GM12878 (cell line): ENCODE measurements around the gene LRP1B. TPM values are rescaled to one million over a fixed set of nuclear protein-coding genes. Genes with fewer than 3 reads are reported as not detected.

ENCODE experiments used
- ATAC-seq: fragments of 200-7000 bp; cut with Tn5 transposase; 3 replicates; pipeline ENCODE4 v1.9.1; 2020; ENCODE audit warnings: mild to moderate bottlenecking, moderate library complexity
- BruUV-seq: library from RNA; stranded (reverse); fragments of 400-500 nt; replicated peaks from 2 replicates; lab custom pipeline; 2021; lab: Mats Ljungman, UMichigan
- CTCF ChIA-PET: fragments of 300-600 bp; sonication (Branson Sonifier 250); formaldehyde crosslinking; extraction: SDS; loops from one replicate; lab custom pipeline; 2021; ENCODE audit warnings: inconsistent platforms; lab: Yijun Ruan, JAX
- POLR2A ChIA-PET: fragments of 350-600 bp; formaldehyde crosslinking; extraction: SDS; loops from one replicate; lab custom pipeline; 2021; ENCODE audit warnings: inconsistent platforms; lab: Charles Lee
- RAD21 ChIA-PET: fragments of 300-600 bp; sonication (Branson Sonifier 250); formaldehyde crosslinking; loops from one replicate; lab custom pipeline; 2023; ENCODE audit warnings: antibody characterized with exemption; ENCODE audit not compliant: unreplicated experiment; lab: Charles Lee
- SMC1A ChIA-PET: fragments of 300-600 bp; sonication (Branson Sonifier 250); formaldehyde crosslinking; loops from one replicate; lab custom pipeline; 2023; ENCODE audit not compliant: unreplicated experiment, uncharacterized antibody; lab: Charles Lee
- DNase-seq: peaks from one replicate; pipeline ENCODE4 v3.0.0-alpha.2; 2011; ENCODE audit warnings: low read depth, low spot score
- FAIRE-seq: peaks from 3 replicates; lab custom pipeline; 2011; peaks lifted over from hg19 to GRCh38; lab: Jason Lieb, UNC
- H2AFZ ChIP-seq: 2 replicates; pipeline ENCODE4 v1.6.0; 2011; ENCODE audit warnings: low read depth, low read length, control low read depth; ENCODE audit not compliant: control insufficient read depth
- H3K27ac ChIP-seq: 2 replicates; pipeline ENCODE4 v1.5.1; 2011; ENCODE audit warnings: control low read depth; ENCODE audit not compliant: control insufficient read depth, insufficient read depth
- H3K27me3 ChIP-seq, 2 experiments: replicated peaks in 1 of 2; 2 replicates each; pipeline versions ENCODE4 v1.6.0 to v1.6.1; 2011; ENCODE audit warnings: low read length in 1 of 2; ENCODE audit not compliant: control insufficient read depth in 2 of 2, insufficient read depth in 2 of 2
- H3K36me3 ChIP-seq, 2 experiments: 2 replicates each; pipeline ENCODE4 v1.5.1; 2011; ENCODE audit warnings: low read length in 1 of 2; ENCODE audit not compliant: control insufficient read depth in 2 of 2, insufficient read depth in 2 of 2
- H3K4me1 ChIP-seq: 2 replicates; pipeline ENCODE4 v1.6.1; 2011; ENCODE audit warnings: mild to moderate bottlenecking, low read length, moderate library complexity, mixed read lengths; ENCODE audit not compliant: control insufficient read depth, insufficient read depth
- H3K4me2 ChIP-seq: 2 replicates; pipeline ENCODE4 v1.6.0; 2011; ENCODE audit warnings: control low read depth; ENCODE audit not compliant: control insufficient read depth, insufficient read depth
- H3K4me3 ChIP-seq: fragments of 200-600 bp; sonication (generic); 2 replicates; pipeline ENCODE4 v1.5.1; 2016
- H3K79me2 ChIP-seq: 2 replicates; pipeline ENCODE4 v1.6.0; 2011; ENCODE audit warnings: low read length; ENCODE audit not compliant: control insufficient read depth, insufficient read depth
- H3K9ac ChIP-seq: 2 replicates; pipeline ENCODE4 v1.8.0; 2011; ENCODE audit warnings: low read length, control low read depth, mixed read lengths; ENCODE audit not compliant: control insufficient read depth, insufficient read depth
- H3K9me3 ChIP-seq: replicated peaks from 3 replicates; pipeline ENCODE4 v1.5.1; 2011; ENCODE audit warnings: mild to moderate bottlenecking, low read length; ENCODE audit not compliant: control insufficient read depth, insufficient read depth
- H4K20me1 ChIP-seq: 2 replicates; pipeline ENCODE4 v1.6.0; 2011; ENCODE audit not compliant: control insufficient read depth, insufficient read depth
- BHLHE40 ChIP-seq, 2 experiments: fragments of 450-650 bp in 1 of 2; IDR thresholded peaks; 2 replicates each; pipeline ENCODE4 v1.6.1; 2011 to 2017; ENCODE audit warnings: low read depth in 2 of 2, borderline replicate concordance in 1 of 2, improper control_type of control experiment in 1 of 2, low read length in 1 of 2, mild to moderate bottlenecking in 1 of 2
- BMI1 ChIP-seq: fragments of 450-650 bp; IDR thresholded peaks from 2 replicates; pipeline ENCODE4 v1.6.1; 2016; ENCODE audit warnings: mild to moderate bottlenecking, moderate library complexity, borderline replicate concordance
- CHD1 ChIP-seq: IDR thresholded peaks from 2 replicates; pipeline ENCODE4 v1.6.1; 2012; ENCODE audit warnings: low read depth, low read length, improper control_type of control experiment
- E2F8 ChIP-seq: fragments of 450-650 bp; IDR thresholded peaks from 2 replicates; pipeline ENCODE4 v1.6.1; 2018; ENCODE audit warnings: mild to moderate bottlenecking, low read depth, moderate library complexity; ENCODE audit not compliant: partially characterized antibody
- EP300 ChIP-seq, 2 experiments: fragments of 150-350 bp in 1 of 2; IDR thresholded peaks; 2 replicates each; pipeline ENCODE4 v1.6.1; 2011 to 2012; ENCODE audit warnings: low read depth in 2 of 2, low read length in 2 of 2, borderline replicate concordance in 1 of 2, improper control_type of control experiment in 1 of 2, inconsistent platforms in 1 of 2; ENCODE audit not compliant: control insufficient read depth in 1 of 2
- FOXK2 ChIP-seq: fragments of 450-650 bp; IDR thresholded peaks from 2 replicates; pipeline ENCODE4 v1.6.1; 2017; ENCODE audit warnings: mild to moderate bottlenecking, moderate library complexity
- GATAD2B ChIP-seq: fragments of 450-650 bp; conservative IDR thresholded peaks from 2 replicates; pipeline ENCODE4 v1.6.1; 2017; ENCODE audit warnings: low read depth, mild to moderate bottlenecking, moderate library complexity
- HSF1 ChIP-seq: fragments of 150-350 bp; IDR thresholded peaks from 2 replicates; pipeline ENCODE4 v1.6.1; 2014; ENCODE audit warnings: mild to moderate bottlenecking, low read depth, low read length
- IKZF1 ChIP-seq: fragments of 450-650 bp; conservative IDR thresholded peaks from 2 replicates; pipeline ENCODE4 v1.6.1; 2017; ENCODE audit warnings: antibody characterized with exemption, mild to moderate bottlenecking
- MEF2A ChIP-seq: IDR thresholded peaks from 2 replicates; pipeline ENCODE4 v1.6.1; 2011; ENCODE audit warnings: low read depth, mild to moderate bottlenecking, low read length, moderate library complexity; ENCODE audit not compliant: insufficient read depth
- MTA2 ChIP-seq: fragments of 450-650 bp; IDR thresholded peaks from 2 replicates; pipeline ENCODE4 v1.6.1; 2016; ENCODE audit warnings: low read depth, mild to moderate bottlenecking, moderate library complexity
- MYB ChIP-seq: fragments of 150-350 bp; IDR thresholded peaks from 2 replicates; pipeline ENCODE4 v1.6.1; 2014; ENCODE audit warnings: mild to moderate bottlenecking, low read depth, low read length, borderline replicate concordance
- RAD51 ChIP-seq: fragments of 450-650 bp; IDR thresholded peaks from 2 replicates; pipeline ENCODE4 v1.6.1; 2016; ENCODE audit warnings: moderate library complexity, mild to moderate bottlenecking, inconsistent platforms
- RELA ChIP-seq: fragments of 450-650 bp; IDR thresholded peaks from 2 replicates; pipeline ENCODE4 v1.8.0; 2014; ENCODE audit warnings: borderline replicate concordance; ENCODE audit not compliant: partially characterized antibody
- RUNX3 ChIP-seq: IDR thresholded peaks from 2 replicates; pipeline ENCODE4 v1.6.1; 2012; ENCODE audit warnings: low read length, inconsistent platforms
- SMAD5 ChIP-seq: IDR thresholded peaks from 2 replicates; pipeline ENCODE4 v1.6.1; 2016; ENCODE audit warnings: antibody characterized with exemption, low read depth
- SMC3 ChIP-seq: IDR thresholded peaks from 2 replicates; pipeline ENCODE4 v1.6.1; 2011; ENCODE audit warnings: low read length, improper control_type of control experiment, borderline replicate concordance
- TARDBP ChIP-seq: IDR thresholded peaks from 2 replicates; pipeline ENCODE4 v1.6.1; 2016; ENCODE audit warnings: borderline replicate concordance
- TCF12 ChIP-seq: IDR thresholded peaks from 2 replicates; pipeline ENCODE4 v1.6.1; 2011; ENCODE audit warnings: low read depth, mild to moderate bottlenecking, low read length
- ZSCAN29 ChIP-seq: fragments of 450-650 bp; IDR thresholded peaks from 2 replicates; pipeline ENCODE4 v1.6.1; 2017; ENCODE audit warnings: mild to moderate bottlenecking, moderate library complexity
- WGBS: methylation state at CpG from one replicate; pipeline ENCODE4 v1.1.6; 2016; ENCODE audit warnings: low lambda C conversion rate; ENCODE audit not compliant: insufficient replicate concordance, insufficient coverage; ENCODE audit errors: missing lambda C conversion rate; 5-methylcytosine and 5-hydroxymethylcytosine counted together
- in situ Hi-C: fragments of 300-500 bp; cut with MboI; formaldehyde crosslinking; loops from 9 replicates; pipeline ENCODE4 v1.14.3; 2018; ENCODE audit warnings: mixed read lengths
- intact Hi-C: fragments of 100-400 bp; cut with micrococcal nuclease; formaldehyde crosslinking; loops from one replicate; pipeline ENCODE4 v1.14.2; 2022; ENCODE audit not compliant: unreplicated experiment
- polyA plus RNA-seq, 11 experiments: library from polyadenylated mRNA; depleted of rRNA in 4 of 11; unstranded in 6 of 11; stranded (reverse) in 5 of 11; fragments of >200 nt; fragmentation: Nextera tagmentation in 4 of 11; fragmentation: Illumina TruSeq in 1 of 11; extraction: Ambion mirVana in 4 of 11; extraction: Trizol in 1 of 11; gene quantifications; 1 replicate in 1 of 11; 2 replicates in 10 of 11; pipeline versions ENCODE4 v1.2.1 to v1.2.3, GENCODE V29; 2011 to 2016; ENCODE audit warnings: inconsistent platforms in 2 of 11, missing spikeins in 2 of 11, low read depth in 1 of 11
- total RNA-seq, 4 experiments: library from RNA; depleted of rRNA in 3 of 4; stranded (reverse); fragments of >200 nt in 3 of 4; fragmentation: Illumina TruSeq in 1 of 4; extraction: Trizol in 1 of 4; gene quantifications; 2 replicates each; pipeline versions ENCODE4 v1.2.1 to v1.2.3, GENCODE V29; 2013 to 2021

Gene LRP1B
- total and polyA plus RNA-seq, 10 of the 15 experiments (the other 5 are each of a cell fraction or from before 2014, with no cell fraction given), result under 0.01 to 0.06 (median 0.03) TPM; not detected in 5

GRCh38 chr2:141778315-141778835, 352.4 kb downstream of the LRP1B start:
- RAD21 ChIA-PET, result no interaction called here
- no peak for FAIRE-seq
- CTCF ChIA-PET, result no interaction called here
- SMC1A ChIA-PET, result interaction anchor here (0.6 kb wide), 1 partner anchor 129 kb away, joined by 3 read pairs; no protein-coding TSS in a partner anchor
- no peak for DNase-seq
- no TSS peak for BruUV-seq
- TF ChIP-seq SMC3 (no peak), E2F8 (no peak), IKZF1 (no peak), BMI1 (no peak), FOXK2 (no peak), BHLHE40 (IDR thresholded peaks at IDR 0.05; ENCODE audit: borderline replicate concordance in 1 of 2, low read depth in 2 of 2, low read length in 1 of 2) (no peak), MEF2A (no peak), SMAD5 (no peak), MTA2 (no peak), EP300 (IDR thresholded peaks at IDR 0.05; ENCODE audit: borderline replicate concordance in 1 of 2, control insufficient read depth in 1 of 2, low read depth in 2 of 2, low read length in 2 of 2) (no peak), TARDBP (no peak), ZSCAN29 (no peak), HSF1 (no peak), RAD51 (no peak), TCF12 (no peak), GATAD2B (no peak), CHD1 (no peak), RUNX3 (no peak), MYB (no peak), RELA (no peak)
- TF ChIP-seq, all 136 proteins: peak for 0
- intact Hi-C loops, result no loop called here
- Histone ChIP-seq H4K20me1 (no peaks in the 10 kb centered on the region), H2AFZ (no peak overlapping the region), H3K9ac (no peak overlapping the region), H3K27me3 (0 out of 4 replicates have a peak, but pooled peaks cover 0 to 1% of the 10 kb centered on the region in 2 experiments), H3K4me1 (no peaks in the 10 kb centered on the region), H3K4me2 (no peak overlapping the region), H3K9me3 (no peaks in the 10 kb centered on the region), H3K4me3 (no peak overlapping the region), H3K27ac (no peak overlapping the region), H3K36me3 (no peaks in the 10 kb centered on the region), H3K79me2 (no peaks in the 10 kb centered on the region)
- POLR2A ChIA-PET, result no interaction called here
- in situ Hi-C loops, result no loop called here
- WGBS, result 28% methylated on average over 2 of the region's 2 CpGs
- no peak for ATAC-seq
